WI38 (cell line): ENCODE results near the gene SLC2A5.

Source experiments
- H3K4me3 ChIP-seq: 2 replicates; pipeline ENCODE4 v1.5.1; 2011; ENCODE audit warnings: low read depth, mild to moderate bottlenecking, control low read depth, low read length
- TF ChIP-seq, protein P1 (sequence below): IDR thresholded peaks from 2 replicates; pipeline ENCODE4 v1.5.1; 2012; ENCODE audit warnings: low read depth, mild to moderate bottlenecking, control low read depth, low read length

SLC2A5 gene

DNA sequence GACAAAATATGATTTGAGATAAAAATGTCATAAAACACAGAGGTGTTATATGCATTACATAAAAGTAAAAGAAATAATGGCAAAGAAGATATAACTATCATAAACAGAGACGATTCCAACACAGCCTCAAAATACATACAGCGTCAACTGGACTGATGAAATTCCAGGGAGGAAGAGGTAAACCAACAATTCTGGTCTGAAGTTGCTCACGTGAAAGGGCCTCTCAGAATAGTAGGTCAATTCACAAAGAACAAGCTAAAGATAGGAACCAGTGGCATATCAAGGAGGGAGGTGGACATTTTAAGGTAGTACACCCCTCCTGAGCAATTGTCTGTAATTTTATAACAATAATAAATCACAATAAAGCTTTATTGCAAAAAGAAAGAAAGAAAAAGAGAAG lies 18.6 kb downstream of the SLC2A5 start:
- TF ChIP-seq, protein P1, sequence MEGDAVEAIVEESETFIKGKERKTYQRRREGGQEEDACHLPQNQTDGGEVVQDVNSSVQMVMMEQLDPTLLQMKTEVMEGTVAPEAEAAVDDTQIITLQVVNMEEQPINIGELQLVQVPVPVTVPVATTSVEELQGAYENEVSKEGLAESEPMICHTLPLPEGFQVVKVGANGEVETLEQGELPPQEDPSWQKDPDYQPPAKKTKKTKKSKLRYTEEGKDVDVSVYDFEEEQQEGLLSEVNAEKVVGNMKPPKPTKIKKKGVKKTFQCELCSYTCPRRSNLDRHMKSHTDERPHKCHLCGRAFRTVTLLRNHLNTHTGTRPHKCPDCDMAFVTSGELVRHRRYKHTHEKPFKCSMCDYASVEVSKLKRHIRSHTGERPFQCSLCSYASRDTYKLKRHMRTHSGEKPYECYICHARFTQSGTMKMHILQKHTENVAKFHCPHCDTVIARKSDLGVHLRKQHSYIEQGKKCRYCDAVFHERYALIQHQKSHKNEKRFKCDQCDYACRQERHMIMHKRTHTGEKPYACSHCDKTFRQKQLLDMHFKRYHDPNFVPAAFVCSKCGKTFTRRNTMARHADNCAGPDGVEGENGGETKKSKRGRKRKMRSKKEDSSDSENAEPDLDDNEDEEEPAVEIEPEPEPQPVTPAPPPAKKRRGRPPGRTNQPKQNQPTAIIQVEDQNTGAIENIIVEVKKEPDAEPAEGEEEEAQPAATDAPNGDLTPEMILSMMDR: no peak
- no peak overlapping the region for H3K4me3 ChIP-seq

DNA sequence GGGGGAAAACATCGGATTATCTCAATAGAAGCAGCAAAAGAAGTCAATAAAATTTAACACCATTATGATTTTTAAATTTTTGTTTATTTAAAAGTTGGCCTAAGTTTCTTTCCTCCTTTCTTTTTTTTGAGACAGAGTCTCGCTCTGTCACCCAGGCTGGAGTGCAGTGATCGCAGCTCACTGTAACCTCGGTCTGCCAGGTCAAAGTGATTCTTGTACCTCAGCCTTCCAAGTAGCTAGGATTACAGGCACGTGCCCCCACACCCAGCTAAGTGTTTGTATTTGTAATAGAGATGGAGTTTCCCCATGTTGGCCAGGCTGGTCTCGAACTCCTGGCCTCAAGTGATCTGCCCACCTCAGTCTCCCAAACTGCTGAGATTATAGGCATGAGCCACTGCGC lies 20.9 kb downstream of the SLC2A5 start:
- no peak overlapping the region for H3K4me3 ChIP-seq
- TF ChIP-seq, protein P1: no peak

DNA sequence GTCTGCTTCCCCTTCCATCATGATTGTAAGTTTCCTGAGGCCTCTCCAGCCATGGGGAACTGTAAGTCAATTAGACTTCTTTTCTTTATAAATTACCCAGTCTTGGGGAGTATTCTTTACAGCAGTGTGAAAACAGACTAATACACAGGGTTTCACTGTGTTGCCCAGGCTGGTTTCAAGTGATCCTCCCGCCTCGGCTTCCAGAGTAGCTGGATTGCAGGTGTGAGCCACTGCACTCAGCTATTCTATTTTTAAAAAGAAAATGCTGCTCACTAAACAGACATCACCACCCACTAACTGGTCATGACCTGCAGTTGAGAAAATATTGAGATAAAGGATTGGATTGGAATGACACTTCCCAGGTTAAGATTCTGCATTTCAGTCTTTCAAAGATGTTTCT lies 22.4 kb downstream of the SLC2A5 start:
- H3K4me3 ChIP-seq: no peak overlapping the region
- TF ChIP-seq, protein P1: no peak

DNA sequence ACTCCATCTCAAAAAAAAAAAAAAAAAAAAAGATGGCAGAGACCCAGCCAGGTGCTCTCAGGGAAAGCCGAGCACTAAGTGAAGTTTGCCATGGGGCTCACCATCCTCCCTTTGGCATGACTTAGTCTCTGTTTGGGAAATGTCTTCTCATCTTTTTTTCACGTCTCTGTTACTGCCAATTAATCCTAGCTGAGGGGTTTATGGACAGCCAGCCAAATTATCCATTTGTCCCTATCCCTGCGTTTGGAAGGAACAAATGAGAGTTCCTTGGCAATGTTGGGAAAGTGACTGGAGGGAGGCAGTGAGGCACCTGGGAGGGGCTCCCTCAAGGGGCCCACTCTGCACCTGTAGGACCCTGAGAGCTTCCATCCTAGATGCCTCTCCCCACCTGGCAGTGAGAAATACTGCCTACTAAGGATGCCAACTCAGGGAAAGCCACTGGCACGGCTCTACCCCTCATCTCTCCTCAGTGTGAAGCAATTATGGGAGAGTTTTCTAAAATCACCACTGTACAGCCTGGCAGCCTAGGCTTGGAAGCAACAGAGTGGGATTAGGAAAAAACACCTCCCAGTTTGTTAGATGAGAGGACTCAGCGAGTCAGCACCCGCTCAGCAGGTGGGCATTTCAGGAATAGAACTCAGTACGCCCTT lies 23.4 kb downstream of the SLC2A5 start:
- TF ChIP-seq, protein P1: no peak

DNA sequence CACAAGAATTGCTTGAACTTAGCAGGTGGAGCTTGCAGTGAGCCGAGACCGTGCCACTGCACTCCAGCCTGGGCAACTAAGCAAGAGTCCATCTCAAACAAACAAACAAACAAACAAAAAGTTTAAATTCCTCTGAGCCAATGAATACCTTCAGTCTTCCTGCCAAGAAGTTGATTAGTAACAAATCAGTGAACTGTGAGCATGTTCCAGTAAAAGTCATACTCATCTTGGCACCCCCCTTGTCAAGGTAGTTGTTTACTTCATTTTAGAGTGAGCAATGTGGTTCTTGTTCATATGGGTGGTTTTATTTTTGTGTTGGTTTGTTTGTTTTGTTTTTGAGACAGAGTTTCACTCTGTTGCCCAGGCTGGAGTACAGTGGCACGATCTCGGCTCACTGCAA lies 25.2 kb downstream of the SLC2A5 start:
- H3K4me3 ChIP-seq: no peak overlapping the region
- TF ChIP-seq, protein P1: no peak

More for the DNA sequence above, 23.4 kb downstream of the SLC2A5 start:
- H3K4me3 ChIP-seq: no peak overlapping the region

DNA sequence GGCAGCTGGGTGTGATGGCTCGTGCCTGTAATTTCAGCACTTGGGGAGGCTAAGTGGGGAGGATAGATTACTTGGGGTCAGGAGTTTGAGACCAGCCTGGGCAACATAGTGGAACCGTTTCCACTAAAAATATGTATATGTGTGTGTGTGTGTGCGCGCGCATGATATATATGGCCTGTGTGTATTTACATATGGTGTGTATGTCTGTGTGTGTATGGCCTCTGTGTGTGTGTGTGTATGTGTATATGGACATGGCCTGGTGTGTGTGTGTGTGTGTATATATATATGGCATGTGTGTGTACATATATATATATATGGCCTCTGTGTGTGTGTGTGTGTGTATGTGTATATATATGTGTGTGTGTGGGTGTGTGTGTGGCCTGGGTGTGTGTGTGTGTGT lies 27.2 kb downstream of the SLC2A5 start:
- no peak overlapping the region for H3K4me3 ChIP-seq

DNA sequence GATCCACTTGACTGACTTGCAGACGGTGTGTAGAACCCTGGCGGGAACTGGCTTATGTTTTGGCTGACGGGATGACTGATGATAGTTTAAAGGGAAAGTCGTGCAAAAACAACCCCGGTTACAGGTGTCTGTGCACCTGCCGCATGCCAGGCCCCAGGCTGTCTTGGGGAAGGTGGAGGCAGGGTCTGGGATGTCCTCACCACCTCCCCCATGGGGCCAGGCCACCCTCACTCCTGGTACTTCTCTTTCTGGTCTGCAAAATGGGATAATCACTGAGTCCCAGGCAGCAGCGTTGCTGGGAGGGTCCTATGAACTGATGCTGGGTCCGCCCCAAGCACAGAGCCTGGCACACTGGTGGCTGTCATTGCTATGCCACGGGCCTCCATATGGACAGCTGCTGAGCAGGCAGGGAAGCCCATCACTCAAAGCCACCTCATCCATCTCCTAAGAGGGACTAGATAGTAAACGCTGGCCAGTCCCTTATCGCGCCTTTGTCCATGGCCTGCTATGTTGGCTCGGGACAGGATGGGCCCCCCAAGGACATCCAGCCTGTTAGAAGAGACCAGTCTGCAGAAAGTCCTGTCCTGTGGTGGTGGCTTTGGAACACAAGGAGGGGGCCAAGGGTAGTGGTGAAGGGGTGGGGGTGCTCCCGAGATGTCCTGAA lies 28.2 kb downstream of the SLC2A5 start:
- no peak overlapping the region for H3K4me3 ChIP-seq
- TF ChIP-seq, protein P1: no peak

More for the DNA sequence above, 27.2 kb downstream of the SLC2A5 start:
- TF ChIP-seq, protein P1: no peak
